ENCODE data around the gene WDR4. TPM values are rescaled to one million over a fixed set of nuclear protein-coding genes. Genes with fewer than 3 reads are reported as not detected.
A peak's percentile ranks its signal among the peaks of the same experiment; 100 is the strongest.

Gene WDR4
- total and polyA plus RNA-seq, 9 of the 15 experiments (the other 6 are each of a cell fraction or from before 2014, with no cell fraction given) = 5.4 to 95.4 (median 32.1) TPM

DNA sequence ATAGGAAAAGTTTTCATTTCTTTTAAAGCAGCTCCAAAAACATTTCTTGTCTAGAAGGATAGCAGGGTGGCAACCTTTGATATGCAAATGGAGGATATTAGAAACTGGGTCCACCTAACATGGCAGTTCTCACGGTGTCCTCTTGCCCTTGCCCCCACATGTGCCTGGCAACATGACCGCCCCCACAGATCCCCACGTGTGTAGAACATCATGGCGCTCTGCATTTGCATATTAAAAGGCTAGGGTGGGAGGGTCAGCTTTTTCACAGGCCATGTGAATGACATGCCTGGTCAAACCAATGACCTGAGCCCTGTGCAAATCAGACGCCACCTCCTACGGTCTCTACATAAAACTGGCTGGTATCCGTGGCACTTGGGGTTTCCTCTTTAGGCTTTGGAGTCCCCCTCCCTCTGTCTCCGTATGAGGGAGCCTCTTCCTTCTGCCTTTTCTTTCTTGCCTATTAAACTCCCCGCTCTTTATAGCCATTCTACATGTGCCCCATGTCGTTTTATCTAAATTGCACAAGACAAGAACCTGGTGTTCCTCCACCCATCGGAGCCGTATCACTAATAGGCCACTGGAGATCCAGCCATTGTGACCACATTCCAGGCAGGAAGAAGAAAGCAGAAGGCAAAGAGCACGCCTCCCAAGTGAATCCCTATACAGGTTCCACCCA lies 71.3 kb downstream of the WDR4 start:
- H3K79me2 ChIP-seq (ENCODE audit: control insufficient read depth, insufficient read depth, low read length) = no peaks in the 10 kb centered on the region
- 6% methylated on average over 13 of the region's 13 CpGs for WGBS (ENCODE audit: insufficient coverage, low coverage, missing lambda C conversion rate)
- ATAC-seq (no peak), FAIRE-seq (no peak), DNase-seq (ENCODE audit: extremely low read depth in 1 of 4, low spot score in 3 of 4) (no peak)
- no TSS peak for BruUV-seq (replicated peaks)
- in situ Hi-C loops (cut with MboI) = no loop called here
- peaks cover 43 to 48% of the 10 kb centered on the region in 2 experiments for H3K27me3 ChIP-seq (ENCODE audit: control insufficient read depth in 2 of 2, insufficient read depth in 2 of 2, low read length in 2 of 2)
- peaks cover 12% of the 10 kb centered on the region; the same call in 1 of the 2 replicates for H4K20me1 ChIP-seq (replicated peaks; ENCODE audit: control insufficient read depth, insufficient read depth, low read length)
- ChIA-PET POLR2A (no interaction called here), CTCF (ENCODE audit: low intra/inter-chr PET ratio) (no interaction called here)
- H3K36me3 ChIP-seq (ENCODE audit: control insufficient read depth, insufficient read depth, low read length) = no peaks in the 10 kb centered on the region
- H3K9ac ChIP-seq (ENCODE audit: insufficient read depth in 1 of 2, low read depth in 2 of 2, low read length in 2 of 2) = no peak overlapping the region
- H3K4me3 ChIP-seq = no peak overlapping the region
- H3K4me2 ChIP-seq (ENCODE audit: insufficient read depth, low read length) = no peak overlapping the region
- no peak overlapping the region for H3K27ac ChIP-seq (ENCODE audit: extremely low read depth, low read depth, low read length)
- H3K4me1 ChIP-seq (replicated peaks in 1 of 2; ENCODE audit: control insufficient read depth in 2 of 2, insufficient read depth in 2 of 2, low read length in 2 of 2) = no peaks in the 10 kb centered on the region
- intact Hi-C loops (cut with micrococcal nuclease) = no loop called here
- H3K9me3 ChIP-seq (replicated peaks; ENCODE audit: control insufficient read depth, insufficient read depth, low read depth, low read length) = no peaks in the 10 kb centered on the region
- no peak overlapping the region for H2AFZ ChIP-seq (ENCODE audit: low read depth, low read length)
- no peaks in the 10 kb centered on the region for H3K9me1 ChIP-seq (ENCODE audit: control insufficient read depth, insufficient read depth, low read length)
- TF ChIP-seq, protein P1, sequence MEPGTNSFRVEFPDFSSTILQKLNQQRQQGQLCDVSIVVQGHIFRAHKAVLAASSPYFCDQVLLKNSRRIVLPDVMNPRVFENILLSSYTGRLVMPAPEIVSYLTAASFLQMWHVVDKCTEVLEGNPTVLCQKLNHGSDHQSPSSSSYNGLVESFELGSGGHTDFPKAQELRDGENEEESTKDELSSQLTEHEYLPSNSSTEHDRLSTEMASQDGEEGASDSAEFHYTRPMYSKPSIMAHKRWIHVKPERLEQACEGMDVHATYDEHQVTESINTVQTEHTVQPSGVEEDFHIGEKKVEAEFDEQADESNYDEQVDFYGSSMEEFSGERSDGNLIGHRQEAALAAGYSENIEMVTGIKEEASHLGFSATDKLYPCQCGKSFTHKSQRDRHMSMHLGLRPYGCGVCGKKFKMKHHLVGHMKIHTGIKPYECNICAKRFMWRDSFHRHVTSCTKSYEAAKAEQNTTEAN (CRISPR knock-in tag; IDR thresholded peaks at IDR 0.05) = no peak
- TF ChIP-seq, protein P2, sequence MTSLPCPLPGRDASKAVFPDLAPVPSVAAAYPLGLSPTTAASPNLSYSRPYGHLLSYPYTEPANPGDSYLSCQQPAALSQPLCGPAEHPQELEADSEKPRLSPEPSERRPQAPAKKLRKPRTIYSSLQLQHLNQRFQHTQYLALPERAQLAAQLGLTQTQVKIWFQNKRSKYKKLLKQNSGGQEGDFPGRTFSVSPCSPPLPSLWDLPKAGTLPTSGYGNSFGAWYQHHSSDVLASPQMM (CRISPR knock-in tag; IDR thresholded peaks at IDR 0.05) = no peak
- no peak for TF ChIP-seq XRCC5 (IDR thresholded peaks at IDR 0.05; ENCODE audit: low read depth, low read length)
- TF ChIP-seq ZNF134 (CRISPR knock-in tag; conservative IDR thresholded peaks at IDR 0.05) = no peak
- TF ChIP-seq U2AF2 (optimal IDR thresholded peaks at IDR 0.05; ENCODE audit: low read depth, low read length) = no peak
- no peak for TF ChIP-seq MAFK (IDR thresholded peaks at IDR 0.05; ENCODE audit: low read length)
- TF ChIP-seq RB1 (IDR thresholded peaks at IDR 0.05; ENCODE audit: low read depth) = no peak
- TF ChIP-seq GATAD2B (IDR thresholded peaks at IDR 0.05; ENCODE audit: borderline replicate concordance) = no peak
- TF ChIP-seq STAT5A (IDR thresholded peaks at IDR 0.05; ENCODE audit: borderline replicate concordance, low read length) = no peak
- no peak for TF ChIP-seq ZNF584 (CRISPR knock-in tag; IDR thresholded peaks at IDR 0.05; ENCODE audit: low read depth)
- no peak for TF ChIP-seq HNRNPUL1 (IDR thresholded peaks at IDR 0.05; ENCODE audit: low read length)
- TF ChIP-seq, protein P3, sequence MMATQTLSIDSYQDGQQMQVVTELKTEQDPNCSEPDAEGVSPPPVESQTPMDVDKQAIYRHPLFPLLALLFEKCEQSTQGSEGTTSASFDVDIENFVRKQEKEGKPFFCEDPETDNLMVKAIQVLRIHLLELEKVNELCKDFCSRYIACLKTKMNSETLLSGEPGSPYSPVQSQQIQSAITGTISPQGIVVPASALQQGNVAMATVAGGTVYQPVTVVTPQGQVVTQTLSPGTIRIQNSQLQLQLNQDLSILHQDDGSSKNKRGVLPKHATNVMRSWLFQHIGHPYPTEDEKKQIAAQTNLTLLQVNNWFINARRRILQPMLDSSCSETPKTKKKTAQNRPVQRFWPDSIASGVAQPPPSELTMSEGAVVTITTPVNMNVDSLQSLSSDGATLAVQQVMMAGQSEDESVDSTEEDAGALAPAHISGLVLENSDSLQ (IDR thresholded peaks at IDR 0.05) = peak; percentile 40; the same call in 1 of the 2 replicates
- TF ChIP-seq PTRF (tag; IDR thresholded peaks at IDR 0.05) = no peak
- TF ChIP-seq ZNF699 (CRISPR knock-in tag; IDR thresholded peaks at IDR 0.05; ENCODE audit: insufficient replicate concordance) = no peak
- no peak for TF ChIP-seq BHLHE40 (IDR thresholded peaks at IDR 0.05; ENCODE audit: low read length)
- peak in 1 of 3 experiments; percentile 37 for TF ChIP-seq YY1 (IDR thresholded peaks at IDR 0.05; ENCODE audit: borderline replicate concordance in 1 of 3, control insufficient read depth in 1 of 3, extremely low read depth in 1 of 3, insufficient read depth in 3 of 3, insufficient read length in 1 of 3, insufficient replicate concordance in 2 of 3, low read depth in 1 of 3, low read length in 2 of 3)
- TF ChIP-seq, protein P4, sequence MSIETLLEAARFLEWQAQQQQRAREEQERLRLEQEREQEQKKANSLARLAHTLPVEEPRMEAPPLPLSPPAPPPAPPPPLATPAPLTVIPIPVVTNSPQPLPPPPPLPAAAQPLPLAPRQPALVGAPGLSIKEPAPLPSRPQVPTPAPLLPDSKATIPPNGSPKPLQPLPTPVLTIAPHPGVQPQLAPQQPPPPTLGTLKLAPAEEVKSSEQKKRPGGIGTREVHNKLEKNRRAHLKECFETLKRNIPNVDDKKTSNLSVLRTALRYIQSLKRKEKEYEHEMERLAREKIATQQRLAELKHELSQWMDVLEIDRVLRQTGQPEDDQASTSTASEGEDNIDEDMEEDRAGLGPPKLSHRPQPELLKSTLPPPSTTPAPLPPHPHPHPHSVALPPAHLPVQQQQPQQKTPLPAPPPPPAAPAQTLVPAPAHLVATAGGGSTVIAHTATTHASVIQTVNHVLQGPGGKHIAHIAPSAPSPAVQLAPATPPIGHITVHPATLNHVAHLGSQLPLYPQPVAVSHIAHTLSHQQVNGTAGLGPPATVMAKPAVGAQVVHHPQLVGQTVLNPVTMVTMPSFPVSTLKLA (conservative IDR thresholded peaks at IDR 0.05) = 0 out of 4 replicates have a peak, but pooled peaks of 1 of the 2 experiments have one; percentile 16
- no peak for TF ChIP-seq FOXP1 (CRISPR knock-in tag; IDR thresholded peaks at IDR 0.05)
- TF ChIP-seq CEBPB (tag; IDR thresholded peaks at IDR 0.05) = no peak
